ENCODE measurements around the gene XYLT2. TPM values are rescaled to one million over a fixed set of nuclear protein-coding genes. Genes with fewer than 3 reads are reported as not detected.
A peak's percentile ranks its signal among the peaks of the same experiment; 100 is the strongest.

XYLT2 gene
- total and polyA plus RNA-seq, 10 donors: 10.0 to 27.3 (median 19.6) TPM

- H3K36me3 ChIP-seq: peaks cover 0 to 20% (median 6%) of the 10 kb centered on the region in 6 donors
- H3K4me3 ChIP-seq: no peak overlapping the region
- intact Hi-C loops (cut with DNase I; ENCODE audit: low total_unique reads): no loop called here
- H3K27ac ChIP-seq: peak overlapping the region in 3 of 8 donors; percentile 16 to 33 (median 21)
- H3K9me3 ChIP-seq: no peaks in the 10 kb centered on the region
- TF ChIP-seq POLR2AphosphoS5 (IDR thresholded peaks at IDR 0.05): peak in 2 of 3 donors; percentile 6 to 8
- TF ChIP-seq, protein P1, sequence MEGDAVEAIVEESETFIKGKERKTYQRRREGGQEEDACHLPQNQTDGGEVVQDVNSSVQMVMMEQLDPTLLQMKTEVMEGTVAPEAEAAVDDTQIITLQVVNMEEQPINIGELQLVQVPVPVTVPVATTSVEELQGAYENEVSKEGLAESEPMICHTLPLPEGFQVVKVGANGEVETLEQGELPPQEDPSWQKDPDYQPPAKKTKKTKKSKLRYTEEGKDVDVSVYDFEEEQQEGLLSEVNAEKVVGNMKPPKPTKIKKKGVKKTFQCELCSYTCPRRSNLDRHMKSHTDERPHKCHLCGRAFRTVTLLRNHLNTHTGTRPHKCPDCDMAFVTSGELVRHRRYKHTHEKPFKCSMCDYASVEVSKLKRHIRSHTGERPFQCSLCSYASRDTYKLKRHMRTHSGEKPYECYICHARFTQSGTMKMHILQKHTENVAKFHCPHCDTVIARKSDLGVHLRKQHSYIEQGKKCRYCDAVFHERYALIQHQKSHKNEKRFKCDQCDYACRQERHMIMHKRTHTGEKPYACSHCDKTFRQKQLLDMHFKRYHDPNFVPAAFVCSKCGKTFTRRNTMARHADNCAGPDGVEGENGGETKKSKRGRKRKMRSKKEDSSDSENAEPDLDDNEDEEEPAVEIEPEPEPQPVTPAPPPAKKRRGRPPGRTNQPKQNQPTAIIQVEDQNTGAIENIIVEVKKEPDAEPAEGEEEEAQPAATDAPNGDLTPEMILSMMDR (IDR thresholded peaks at IDR 0.05 in 8 of 11, conservative IDR thresholded peaks at IDR 0.05 in 3 of 11): no peak
- no peak for DNase-seq
- H3K4me1 ChIP-seq: peaks cover 14 to 50% (median 36%) of the 10 kb centered on the region in 6 donors
- no peaks in the 10 kb centered on the region for H3K27me3 ChIP-seq (replicated peaks in 1 of 7)
- 58 to 72% (median 63%) methylated on average over 7 of the region's 7 CpGs for WGBS, 5 donors
Measured at GRCh38 chr17:50348522-50349242, 2.8 kb downstream of the XYLT2 start.

- Histone ChIP-seq H3K27me3 (replicated peaks in 1 of 7) (no peaks in the 10 kb centered on the region), H3K4me3 (no peak overlapping the region), H3K27ac (peak overlapping the region in 1 of 8 donors; percentile 16), H3K9me3 (no peaks in the 10 kb centered on the region), H3K4me1 (peaks cover 14 to 50% (median 36%) of the 10 kb centered on the region in 6 donors), H3K36me3 (peaks cover 0 to 26% (median 12%) of the 10 kb centered on the region in 6 donors)
- TF ChIP-seq POLR2AphosphoS5 (IDR thresholded peaks at IDR 0.05): no peak
- TF ChIP-seq POLR2A (IDR thresholded peaks at IDR 0.05): no peak
- TF ChIP-seq, protein P1 (IDR thresholded peaks at IDR 0.05 in 8 of 11, conservative IDR thresholded peaks at IDR 0.05 in 3 of 11): no peak
- intact Hi-C loops (cut with DNase I; ENCODE audit: low total_unique reads): no loop called here
- DNase-seq: no peak
- 93 to 99% (median 98%) methylated on average over 5 of the region's 5 CpGs for WGBS, 5 donors
Measured at GRCh38 chr17:50349243-50349600, 3.3 kb downstream of the XYLT2 start.

DNA sequence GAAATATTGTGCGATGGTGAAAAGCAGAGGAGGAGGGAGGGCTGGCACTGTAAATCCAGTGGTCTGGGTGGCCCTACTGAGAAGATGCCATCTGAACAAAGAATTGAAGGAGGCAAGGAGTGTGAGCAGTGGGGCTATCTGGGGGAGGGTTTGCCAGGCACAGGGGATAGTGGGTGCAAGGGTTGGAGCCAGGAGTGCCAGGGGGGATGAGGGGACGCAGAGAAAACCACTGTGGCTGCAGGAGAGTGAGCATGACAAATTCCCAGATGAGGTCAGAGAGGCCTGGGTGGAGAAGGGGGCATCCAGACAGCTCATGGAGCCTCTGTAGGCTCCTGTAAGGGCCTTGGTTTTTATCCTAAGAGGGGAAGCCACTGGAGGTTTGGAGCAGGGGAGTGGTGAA, 4.8 kb downstream of the XYLT2 start:
- intact Hi-C loops (cut with DNase I; ENCODE audit: low total_unique reads): no loop called here
- H3K36me3 ChIP-seq: peaks cover 0 to 41% (median 26%) of the 10 kb centered on the region in 6 donors
- no peak overlapping the region for H3K4me3 ChIP-seq
- peaks cover 10 to 39% (median 26%) of the 10 kb centered on the region in 6 donors for H3K4me1 ChIP-seq
- H3K9me3 ChIP-seq: no peaks in the 10 kb centered on the region
- TF ChIP-seq, protein P1 (IDR thresholded peaks at IDR 0.05 in 8 of 11, conservative IDR thresholded peaks at IDR 0.05 in 3 of 11): no peak
- TF ChIP-seq POLR2AphosphoS5 (IDR thresholded peaks at IDR 0.05) (no peak), POLR2A (IDR thresholded peaks at IDR 0.05) (no peak)
- no peak for DNase-seq
- H3K27ac ChIP-seq: no peak overlapping the region
- no peaks in the 10 kb centered on the region for H3K27me3 ChIP-seq (replicated peaks in 1 of 7)
- 74 to 91% (median 91%) methylated on average over 2 of the region's 2 CpGs for WGBS, 5 donors

DNA sequence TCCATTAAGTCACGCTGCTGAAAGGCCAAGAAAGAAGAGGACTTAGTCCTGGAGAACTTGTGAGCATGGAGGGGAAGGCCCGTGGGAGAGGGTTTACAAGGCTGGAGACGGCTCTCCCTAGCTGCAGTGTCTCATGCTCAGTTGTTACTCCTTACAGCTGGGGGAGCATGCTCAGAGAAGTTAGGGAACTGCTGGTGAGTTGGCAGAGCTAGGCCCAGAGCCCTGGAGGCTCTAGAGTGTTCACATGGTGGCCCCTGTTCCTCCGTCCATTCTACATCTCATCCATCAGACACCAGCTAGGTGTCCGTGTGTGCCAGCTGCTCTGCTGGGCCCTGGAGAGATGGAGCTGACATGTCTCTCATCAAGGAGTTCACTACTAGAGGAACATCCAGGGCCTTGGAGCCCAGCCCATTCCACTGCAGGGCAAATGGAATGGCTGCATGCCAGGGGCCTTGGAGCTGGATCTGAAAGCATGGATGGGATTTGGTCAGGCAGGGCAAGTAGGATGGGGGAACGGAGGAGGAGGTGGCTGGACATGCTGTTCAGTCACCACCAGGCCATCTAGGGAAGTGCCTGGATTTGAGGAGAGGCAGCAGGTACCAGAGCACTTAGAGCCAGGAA, 6.3 kb downstream of the XYLT2 start:
- Histone ChIP-seq H3K27ac (no peak overlapping the region), H3K4me3 (no peak overlapping the region), H3K9me3 (no peaks in the 10 kb centered on the region), H3K4me1 (peaks cover 6 to 30% (median 19%) of the 10 kb centered on the region in 6 donors), H3K27me3 (replicated peaks in 1 of 7) (no peaks in the 10 kb centered on the region), H3K36me3 (peaks cover 0 to 55% (median 41%) of the 10 kb centered on the region in 6 donors)
- WGBS, 5 donors: 83 to 90% (median 87%) methylated on average over 6 of the region's 6 CpGs
- TF ChIP-seq, protein P1 (IDR thresholded peaks at IDR 0.05 in 8 of 11, conservative IDR thresholded peaks at IDR 0.05 in 3 of 11): no peak
- no peak for TF ChIP-seq POLR2AphosphoS5 (IDR thresholded peaks at IDR 0.05)
- no peak for TF ChIP-seq POLR2A (IDR thresholded peaks at IDR 0.05)
- DNase-seq: no peak
- intact Hi-C loops (cut with DNase I; ENCODE audit: low total_unique reads): no loop called here

Measured in spleen (tissue), 11 donors.